Thoracic aorta (tissue), 2 donors: ENCODE results near the gene GMDS. TPM values are rescaled to one million over a fixed set of nuclear protein-coding genes. Genes with fewer than 3 reads are reported as not detected.

Experiments
- ATAC-seq: fragments of 150-250 bp; one replicate; pipeline ENCODE4 v1.8.0; 2017; ENCODE audit warnings: low read depth; ENCODE audit not compliant: insufficient number of reproducible peaks, low FRiP score
- DNase-seq: peaks from one replicate; pipeline ENCODE4 v3.0.0-alpha.2; 2020; ENCODE audit warnings: low spot score
- H3K27ac ChIP-seq, 2 donors: fragments of 200-600 bp; sonication (generic); 1 replicate in 1 of 2; 2 replicates in 1 of 2; pipeline ENCODE4 v1.5.1; 2016; ENCODE audit warnings: mild to moderate bottlenecking in 2 of 2, moderate library complexity in 2 of 2
- H3K27me3 ChIP-seq: fragments of 200-600 bp; sonication (generic); replicated peaks from 2 replicates; pipeline ENCODE4 v1.6.0; 2016; ENCODE audit warnings: mild to moderate bottlenecking; ENCODE audit not compliant: insufficient read depth
- H3K36me3 ChIP-seq: fragments of 200-600 bp; sonication (generic); one replicate; pipeline ENCODE4 v1.5.1; 2016
- H3K4me1 ChIP-seq, 2 donors: fragments of 200-600 bp; sonication (generic); 1 replicate in 1 of 2; 2 replicates in 1 of 2; pipeline versions ENCODE4 v1.5.1 to v1.6.0; 2016; ENCODE audit warnings: low read depth in 2 of 2, mild to moderate bottlenecking in 1 of 2; ENCODE audit not compliant: control insufficient read depth in 1 of 2
- H3K4me3 ChIP-seq: fragments of 200-600 bp; sonication (generic); 2 replicates; pipeline ENCODE4 v1.5.1; 2016; ENCODE audit warnings: mild to moderate bottlenecking
- H3K9me3 ChIP-seq: fragments of 200-600 bp; sonication (generic); 2 replicates; pipeline ENCODE4 v1.5.1; 2016
- total RNA-seq, 2 donors: library from RNA; depleted of rRNA; stranded (reverse); fragments of >200 nt; gene quantifications; one replicate each; pipeline versions ENCODE4 v1.1.0 to v1.2.3, GENCODE V29; 2016
- TF ChIP-seq, protein P1 (sequence below): fragments of 200-600 bp; sonication (generic); IDR thresholded peaks from one replicate; pipeline ENCODE4 v1.5.1; 2019; ENCODE audit warnings: antibody characterized with exemption

Gene GMDS
- total RNA-seq, 2 donors from 2014 or later: 87.8 to 87.9 TPM

DNA sequence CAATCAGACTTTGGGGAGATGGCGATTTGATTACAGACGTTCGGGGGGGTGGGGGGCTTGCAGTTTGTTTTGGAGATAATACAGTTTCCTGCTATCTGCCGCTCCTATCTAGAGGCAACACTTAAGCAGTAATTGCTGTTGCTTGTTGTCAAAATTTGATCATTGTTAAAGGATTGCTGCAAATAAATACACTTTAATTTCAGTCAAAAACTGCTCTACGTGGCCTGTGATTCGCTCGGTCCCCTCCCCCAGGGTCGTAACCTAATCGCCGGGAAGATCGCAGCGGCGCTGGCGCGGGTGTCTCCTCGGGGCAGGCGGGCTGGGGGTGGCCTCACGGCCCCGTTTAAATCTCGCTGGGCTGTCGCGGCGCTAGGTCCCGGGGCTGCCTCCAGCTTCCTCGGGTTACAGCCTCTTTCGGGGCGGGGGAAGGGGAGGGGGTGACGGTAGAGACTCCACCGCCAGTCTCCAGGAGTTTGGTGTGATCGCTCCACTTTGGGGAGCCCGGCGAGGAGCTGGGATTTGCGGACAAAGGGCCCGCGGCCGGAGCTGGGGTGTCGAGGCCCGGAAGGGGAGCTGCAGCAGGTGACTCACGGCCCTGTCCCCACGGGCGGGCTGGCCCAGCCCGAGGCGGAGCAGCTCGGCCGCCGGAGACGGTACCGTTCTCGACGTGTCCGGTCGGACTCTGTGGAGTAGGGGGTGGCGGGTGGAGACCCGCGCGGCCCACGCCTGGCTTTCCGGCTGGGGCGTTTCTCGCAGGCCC is 631.5 kb downstream of the GMDS start:
- Histone ChIP-seq H3K9me3 (no peaks in the 10 kb centered on the region), H3K4me1 (peaks cover 0 to 26% of the 10 kb centered on the region in 2 donors), H3K27me3 (no peaks in the 10 kb centered on the region), H3K27ac (peak overlapping the region; percentile 97 to 98), H3K36me3 (peaks cover 29% of the 10 kb centered on the region), H3K4me3 (peak overlapping the region; percentile 81)
- no peak for ATAC-seq
- TF ChIP-seq, protein P1, sequence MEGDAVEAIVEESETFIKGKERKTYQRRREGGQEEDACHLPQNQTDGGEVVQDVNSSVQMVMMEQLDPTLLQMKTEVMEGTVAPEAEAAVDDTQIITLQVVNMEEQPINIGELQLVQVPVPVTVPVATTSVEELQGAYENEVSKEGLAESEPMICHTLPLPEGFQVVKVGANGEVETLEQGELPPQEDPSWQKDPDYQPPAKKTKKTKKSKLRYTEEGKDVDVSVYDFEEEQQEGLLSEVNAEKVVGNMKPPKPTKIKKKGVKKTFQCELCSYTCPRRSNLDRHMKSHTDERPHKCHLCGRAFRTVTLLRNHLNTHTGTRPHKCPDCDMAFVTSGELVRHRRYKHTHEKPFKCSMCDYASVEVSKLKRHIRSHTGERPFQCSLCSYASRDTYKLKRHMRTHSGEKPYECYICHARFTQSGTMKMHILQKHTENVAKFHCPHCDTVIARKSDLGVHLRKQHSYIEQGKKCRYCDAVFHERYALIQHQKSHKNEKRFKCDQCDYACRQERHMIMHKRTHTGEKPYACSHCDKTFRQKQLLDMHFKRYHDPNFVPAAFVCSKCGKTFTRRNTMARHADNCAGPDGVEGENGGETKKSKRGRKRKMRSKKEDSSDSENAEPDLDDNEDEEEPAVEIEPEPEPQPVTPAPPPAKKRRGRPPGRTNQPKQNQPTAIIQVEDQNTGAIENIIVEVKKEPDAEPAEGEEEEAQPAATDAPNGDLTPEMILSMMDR: no peak
- no peak for DNase-seq

DNA sequence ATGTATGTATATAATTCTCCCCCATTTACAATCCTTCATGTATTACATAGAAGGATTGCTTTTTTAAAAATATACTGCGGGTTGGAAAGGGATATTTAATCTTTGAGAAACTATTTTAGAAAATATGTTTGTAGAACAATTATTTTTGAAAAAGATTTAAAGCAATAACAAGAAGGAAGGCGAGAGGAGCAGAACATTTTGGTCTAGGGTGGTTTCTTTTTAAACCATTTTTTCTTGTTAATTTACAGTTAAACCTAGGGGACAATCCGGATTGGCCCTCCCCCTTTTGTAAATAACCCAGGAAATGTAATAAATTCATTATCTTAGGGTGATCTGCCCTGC is 632.1 kb downstream of the GMDS start:
- DNase-seq (no peak), ATAC-seq (no peak)
- peak overlapping the region; percentile 97 to 98 for H3K27ac ChIP-seq
- H3K27me3 ChIP-seq: no peaks in the 10 kb centered on the region
- peaks cover 0 to 23% of the 10 kb centered on the region in 2 donors for H3K4me1 ChIP-seq
- H3K4me3 ChIP-seq: peak overlapping the region; percentile 81
- TF ChIP-seq, protein P1: no peak
- no peaks in the 10 kb centered on the region for H3K9me3 ChIP-seq
- peaks cover 29% of the 10 kb centered on the region for H3K36me3 ChIP-seq

DNA sequence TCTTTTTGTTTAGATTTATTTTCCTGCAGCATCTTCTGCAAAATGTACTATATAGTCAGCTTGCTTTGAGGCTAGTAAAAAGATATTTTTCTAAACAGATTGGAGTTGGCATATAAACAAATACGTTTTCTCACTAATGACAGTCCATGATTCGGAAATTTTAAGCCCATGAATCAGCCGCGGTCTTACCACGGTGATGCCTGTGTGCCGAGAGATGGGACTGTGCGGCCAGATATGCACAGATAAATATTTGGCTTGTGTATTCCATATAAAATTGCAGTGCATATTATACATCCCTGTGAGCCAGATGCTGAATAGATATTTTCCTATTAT is 632.5 kb downstream of the GMDS start:
- no peak for DNase-seq
- TF ChIP-seq, protein P1: no peak
- Histone ChIP-seq H3K27ac (peak overlapping the region; percentile 97 to 98), H3K4me1 (peaks cover 0 to 19% of the 10 kb centered on the region in 2 donors), H3K27me3 (no peaks in the 10 kb centered on the region), H3K4me3 (peak overlapping the region; percentile 81), H3K36me3 (peaks cover 29% of the 10 kb centered on the region), H3K9me3 (no peaks in the 10 kb centered on the region)
- ATAC-seq: no peak

DNA sequence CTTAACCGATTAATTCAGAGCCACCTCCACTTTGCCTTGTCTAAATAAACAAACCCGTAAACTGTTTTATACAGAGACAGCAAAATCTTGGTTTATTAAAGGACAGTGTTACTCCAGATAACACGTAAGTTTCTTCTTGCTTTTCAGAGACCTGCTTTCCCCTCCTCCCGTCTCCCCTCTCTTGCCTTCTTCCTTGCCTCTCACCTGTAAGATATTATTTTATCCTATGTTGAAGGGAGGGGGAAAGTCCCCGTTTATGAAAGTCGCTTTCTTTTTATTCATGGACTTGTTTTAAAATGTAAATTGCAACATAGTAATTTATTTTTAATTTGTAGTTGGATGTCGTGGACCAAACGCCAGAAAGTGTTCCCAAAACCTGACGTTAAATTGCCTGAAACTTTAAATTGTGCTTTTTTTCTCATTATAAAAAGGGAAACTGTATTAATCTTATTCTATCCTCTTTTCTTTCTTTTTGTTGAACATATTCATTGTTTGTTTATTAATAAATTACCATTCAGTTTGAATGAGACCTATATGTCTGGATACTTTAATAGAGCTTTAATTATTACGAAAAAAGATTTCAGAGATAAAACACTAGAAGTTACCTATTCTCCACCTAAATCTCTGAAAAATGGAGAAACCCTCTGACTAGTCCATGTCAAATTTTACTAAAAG is 633.0 kb downstream of the GMDS start:
- TF ChIP-seq, protein P1: no peak
- Histone ChIP-seq H3K4me1 (peaks cover 0 to 14% of the 10 kb centered on the region in 2 donors), H3K36me3 (peaks cover 29% of the 10 kb centered on the region), H3K27me3 (no peaks in the 10 kb centered on the region), H3K9me3 (no peaks in the 10 kb centered on the region), H3K4me3 (peak overlapping the region; percentile 81), H3K27ac (peak overlapping the region; percentile 97 to 98)
- no peak for DNase-seq
- ATAC-seq: no peak

DNA sequence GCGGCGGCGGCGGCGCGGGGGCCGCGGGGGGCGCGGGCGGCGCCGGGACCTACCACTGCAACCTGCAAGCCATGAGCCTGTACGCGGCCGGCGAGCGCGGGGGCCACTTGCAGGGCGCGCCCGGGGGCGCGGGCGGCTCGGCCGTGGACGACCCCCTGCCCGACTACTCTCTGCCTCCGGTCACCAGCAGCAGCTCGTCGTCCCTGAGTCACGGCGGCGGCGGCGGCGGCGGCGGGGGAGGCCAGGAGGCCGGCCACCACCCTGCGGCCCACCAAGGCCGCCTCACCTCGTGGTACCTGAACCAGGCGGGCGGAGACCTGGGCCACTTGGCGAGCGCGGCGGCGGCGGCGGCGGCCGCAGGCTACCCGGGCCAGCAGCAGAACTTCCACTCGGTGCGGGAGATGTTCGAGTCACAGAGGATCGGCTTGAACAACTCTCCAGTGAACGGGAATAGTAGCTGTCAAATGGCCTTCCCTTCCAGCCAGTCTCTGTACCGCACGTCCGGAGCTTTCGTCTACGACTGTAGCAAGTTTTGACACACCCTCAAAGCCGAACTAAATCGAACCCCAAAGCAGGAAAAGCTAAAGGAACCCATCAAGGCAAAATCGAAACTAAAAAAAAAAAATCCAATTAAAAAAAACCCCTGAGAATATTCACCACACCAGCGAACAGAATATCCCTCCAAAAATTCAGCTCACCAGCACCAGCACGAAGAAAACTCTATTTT is 633.7 kb downstream of the GMDS start:
- ATAC-seq (no peak), DNase-seq (no peak)
- Histone ChIP-seq H3K4me3 (peak overlapping the region; percentile 81), H3K27me3 (no peaks in the 10 kb centered on the region), H3K27ac (peak overlapping the region; percentile 97 to 98), H3K36me3 (peaks cover 29% of the 10 kb centered on the region), H3K9me3 (no peaks in the 10 kb centered on the region), H3K4me1 (peaks cover 0 to 12% of the 10 kb centered on the region in 2 donors)
- TF ChIP-seq, protein P1: no peak
